Neuronal stem cell (in vitro differentiated cells): ENCODE measurements around the gene WDR59.
"Not testable (repeated sequence)": the region's sequence is repeated elsewhere in the genome, so short reads cannot be mapped to it uniquely, and the experiment has no call there.

ENCODE experiments used
- DNase-seq: peaks from one replicate; pipeline ENCODE4 v3.0.0-alpha.2; 2013; ENCODE audit warnings: low spot score
- H2AFZ ChIP-seq: one replicate; pipeline ENCODE4 v1.6.1; 2013; ENCODE audit warnings: mild to moderate bottlenecking, low read length, inconsistent platforms
- H2AK5ac ChIP-seq: 2 replicates; pipeline ENCODE4 v1.6.1; 2013; ENCODE audit warnings: low read depth, mild to moderate bottlenecking, inconsistent platforms, low read length, moderate library complexity, mixed read lengths
- H2BK120ac ChIP-seq: 2 replicates; pipeline ENCODE4 v1.6.1; 2013; ENCODE audit warnings: low read depth, mild to moderate bottlenecking, inconsistent platforms, low read length, moderate library complexity, mixed read lengths
- H2BK12ac ChIP-seq: one replicate; pipeline ENCODE4 v1.6.1; 2013; ENCODE audit warnings: low read length, inconsistent platforms
- H2BK15ac ChIP-seq: 2 replicates; pipeline ENCODE4 v1.6.1; 2013; ENCODE audit warnings: mild to moderate bottlenecking, low read length, inconsistent platforms, mixed read lengths
- H2BK5ac ChIP-seq: one replicate; pipeline ENCODE4 v1.6.1; 2013; ENCODE audit warnings: inconsistent platforms, mild to moderate bottlenecking, low read length, moderate library complexity
- H3K14ac ChIP-seq: one replicate; pipeline ENCODE4 v1.6.1; 2013; ENCODE audit warnings: low read length, inconsistent platforms
- H3K18ac ChIP-seq: 2 replicates; pipeline ENCODE4 v1.6.1; 2013; ENCODE audit warnings: low read length, inconsistent platforms
- H3K23ac ChIP-seq: 2 replicates; pipeline ENCODE4 v1.6.1; 2013; ENCODE audit warnings: low read depth, mild to moderate bottlenecking, mixed read lengths, low read length, inconsistent platforms; ENCODE audit not compliant: poor library complexity
- H3K27ac ChIP-seq: replicated peaks from 3 replicates; pipeline ENCODE4 v1.5.1; 2013; ENCODE audit warnings: low read length, inconsistent platforms
- H3K27me3 ChIP-seq, 3 experiments: 2 replicates each; pipeline ENCODE4 v1.6.1; 2013; ENCODE audit warnings: low read length in 3 of 3, mild to moderate bottlenecking in 2 of 3, inconsistent platforms in 1 of 3, low read depth in 1 of 3, mixed read lengths in 1 of 3, moderate library complexity in 1 of 3; ENCODE audit not compliant: control insufficient read depth in 3 of 3, insufficient read depth in 3 of 3
- H3K36me3 ChIP-seq, 2 donors: replicated peaks in 1 of 2; 2 replicates each; pipeline ENCODE4 v1.6.1; 2013; ENCODE audit warnings: low read length in 2 of 2; ENCODE audit not compliant: control insufficient read depth in 2 of 2, insufficient read depth in 2 of 2
- H3K4ac ChIP-seq: 2 replicates; pipeline ENCODE4 v1.6.1; 2013; ENCODE audit warnings: inconsistent platforms, mild to moderate bottlenecking, low read length, moderate library complexity
- H3K4me1 ChIP-seq, 2 donors: 1 replicate in 1 of 2; 2 replicates in 1 of 2; pipeline ENCODE4 v1.6.1; 2013; ENCODE audit warnings: low read length in 2 of 2, low read depth in 1 of 2; ENCODE audit not compliant: control insufficient read depth in 2 of 2, insufficient read depth in 1 of 2
- H3K4me2 ChIP-seq: one replicate; pipeline ENCODE4 v1.6.1; 2013; ENCODE audit warnings: mild to moderate bottlenecking, low read length, inconsistent platforms; ENCODE audit not compliant: insufficient read depth, poor library complexity, severe bottlenecking
- H3K4me3 ChIP-seq, 2 donors: 2 replicates each; pipeline ENCODE4 v1.5.1; 2013; ENCODE audit warnings: low read length in 2 of 2, mild to moderate bottlenecking in 2 of 2, inconsistent platforms in 1 of 2, moderate library complexity in 1 of 2
- H3K79me1 ChIP-seq: one replicate; pipeline ENCODE4 v1.6.1; 2013; ENCODE audit warnings: low read depth, mild to moderate bottlenecking, inconsistent platforms, low read length, moderate library complexity
- H3K9ac ChIP-seq: one replicate; pipeline ENCODE4 v1.6.1; 2013; ENCODE audit warnings: mild to moderate bottlenecking, low read depth, low read length, inconsistent platforms; ENCODE audit not compliant: poor library complexity
- H3K9me3 ChIP-seq, 2 donors: replicated peaks in 1 of 2; 2 replicates each; pipeline versions ENCODE3 to v1.6.1; 2013; ENCODE audit warnings: low read length in 2 of 2, mild to moderate bottlenecking in 2 of 2, inconsistent platforms in 1 of 2, low read depth in 1 of 2, mixed read lengths in 1 of 2, moderate library complexity in 1 of 2; ENCODE audit not compliant: control insufficient read depth in 2 of 2, insufficient read depth in 1 of 2
- H4K8ac ChIP-seq: one replicate; pipeline ENCODE4 v1.6.1; 2013; ENCODE audit warnings: low read depth, mild to moderate bottlenecking, inconsistent platforms, low read length, moderate library complexity
- H4K91ac ChIP-seq: one replicate; pipeline ENCODE4 v1.6.1; 2013; ENCODE audit warnings: low read length, low read depth, mild to moderate bottlenecking, inconsistent platforms; ENCODE audit not compliant: poor library complexity
- WGBS, 2 donors: extraction: QIAGEN DNeasy Blood & Tissue Kit; methylation state at CpG; one replicate each; pipeline ENCODE4 v1.1.7; 2013; ENCODE audit warnings: missing lambda C conversion rate in 2 of 2, mixed read lengths in 1 of 2; ENCODE audit not compliant: insufficient read length in 2 of 2, insufficient replicate concordance in 1 of 2; ENCODE audit errors: extremely low coverage in 2 of 2; 5-methylcytosine and 5-hydroxymethylcytosine counted together

The WDR59 gene

DNA sequence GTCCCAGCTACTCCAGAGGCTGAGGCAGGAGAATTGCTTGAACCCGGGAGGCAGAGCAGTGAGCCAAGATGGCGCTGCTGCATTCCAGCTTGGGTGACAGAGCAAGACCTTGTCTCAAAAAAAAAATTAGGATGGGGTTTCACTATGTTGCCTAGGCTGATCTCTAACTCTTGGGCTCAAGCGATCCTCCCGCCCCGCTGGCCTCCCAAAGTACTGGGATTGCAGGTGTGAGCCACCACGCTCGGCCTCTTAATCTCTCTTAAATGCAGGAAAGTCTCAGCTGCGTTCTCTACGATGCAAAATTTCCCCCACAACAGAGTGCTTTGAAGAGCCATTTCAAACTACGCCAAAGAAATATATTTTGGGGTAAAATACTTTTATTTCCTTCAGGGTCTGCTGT is 5.9 kb upstream of the WDR59 start:
- Histone ChIP-seq H2BK120ac (no peak overlapping the region), H3K4ac (no peak overlapping the region), H3K23ac (no peak overlapping the region), H2BK12ac (no peak overlapping the region), H3K27ac (no peak overlapping the region), H3K4me3 (no peak overlapping the region), H3K79me1 (no peaks in the 10 kb centered on the region), H2BK5ac (no peak overlapping the region), H3K4me2 (no peak overlapping the region), H3K4me1 (peaks cover 0 to 4% of the 10 kb centered on the region in 2 donors), H4K91ac (no peak overlapping the region), H2AK5ac (no peak overlapping the region), H3K36me3 (no peaks in the 10 kb centered on the region), H3K27me3 (no peaks in the 10 kb centered on the region), H2BK15ac (no peak overlapping the region), H3K14ac (no peak overlapping the region), H2AFZ (peak overlapping the region; percentile 91), H3K18ac (no peak overlapping the region), H4K8ac (no peak overlapping the region), H3K9me3 (no peaks in the 10 kb centered on the region), H3K9ac (no peak overlapping the region)
- WGBS, 2 donors: no CpG with 5 or more reads among the region's 10 CpGs
- DNase-seq: no peak

GRCh38 chr16:74989864-74990263 is 4.9 kb upstream of the WDR59 start:
- not testable (repeated sequence) for H3K4ac ChIP-seq, H2BK15ac ChIP-seq, H2BK5ac ChIP-seq, H3K18ac ChIP-seq, H3K23ac ChIP-seq, H3K36me3 ChIP-seq, H3K4me3 ChIP-seq, H3K4me1 ChIP-seq, H3K79me1 ChIP-seq, H3K27me3 ChIP-seq, H3K27ac ChIP-seq, H2BK120ac ChIP-seq, H3K4me2 ChIP-seq, H2AK5ac ChIP-seq, H4K8ac ChIP-seq, H3K14ac ChIP-seq, H4K91ac ChIP-seq, H3K9me3 ChIP-seq, H2BK12ac ChIP-seq, DNase-seq, H2AFZ ChIP-seq, H3K9ac ChIP-seq
- whole genome bisulfite sequencing, 2 donors: no CpG with 5 or more reads among the region's 3 CpGs

DNA sequence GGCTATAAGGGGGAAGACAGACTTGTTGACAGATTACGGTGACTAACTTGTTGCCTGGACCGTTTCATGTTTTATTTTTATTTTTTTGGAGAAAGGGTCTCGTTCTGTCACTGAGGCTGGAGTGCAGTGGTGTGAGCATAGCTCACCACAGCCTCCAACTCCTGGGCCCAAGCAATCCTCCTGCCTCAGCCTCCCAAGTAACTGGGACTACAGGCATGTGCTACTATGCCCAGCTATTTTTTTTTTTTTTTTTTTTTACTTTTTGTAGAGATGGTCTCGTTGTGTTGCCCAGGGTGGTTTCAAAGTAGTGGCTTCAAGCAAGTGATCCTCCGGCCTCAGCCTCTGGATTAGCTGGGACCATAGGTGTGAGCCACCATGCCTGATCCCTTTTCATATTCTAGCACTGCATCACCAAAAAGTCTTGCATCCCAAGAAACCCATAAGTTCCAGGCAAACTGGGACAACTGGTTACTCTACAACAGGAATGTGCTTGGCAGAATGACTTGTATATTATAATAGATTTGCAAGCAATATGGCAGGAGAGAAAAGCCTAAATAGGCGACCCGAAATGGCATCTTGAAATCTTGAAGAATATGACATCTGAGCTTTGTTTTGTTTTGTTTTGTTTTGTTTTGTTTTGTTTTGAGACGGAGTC is 2.2 kb upstream of the WDR59 start:
- Histone ChIP-seq H3K9me3 (no peaks in the 10 kb centered on the region), H2AFZ (no peak overlapping the region), H2BK15ac (no peak overlapping the region), H2BK5ac (no peak overlapping the region), H3K4me2 (no peak overlapping the region), H3K4me1 (peaks cover 1 to 6% of the 10 kb centered on the region in 2 donors), H4K91ac (no peak overlapping the region), H3K4me3 (no peak overlapping the region), H3K18ac (no peak overlapping the region), H4K8ac (no peak overlapping the region), H3K23ac (no peak overlapping the region), H2AK5ac (no peak overlapping the region), H2BK12ac (no peak overlapping the region), H3K79me1 (peaks cover 4% of the 10 kb centered on the region), H3K27ac (no peak overlapping the region), H3K27me3 (no peaks in the 10 kb centered on the region), H3K9ac (no peak overlapping the region), H3K36me3 (no peaks in the 10 kb centered on the region), H3K4ac (no peak overlapping the region), H3K14ac (no peak overlapping the region), H2BK120ac (no peak overlapping the region)
- no CpG with 5 or more reads among the region's 8 CpGs for WGBS, 2 donors
- no peak for DNase-seq

DNA sequence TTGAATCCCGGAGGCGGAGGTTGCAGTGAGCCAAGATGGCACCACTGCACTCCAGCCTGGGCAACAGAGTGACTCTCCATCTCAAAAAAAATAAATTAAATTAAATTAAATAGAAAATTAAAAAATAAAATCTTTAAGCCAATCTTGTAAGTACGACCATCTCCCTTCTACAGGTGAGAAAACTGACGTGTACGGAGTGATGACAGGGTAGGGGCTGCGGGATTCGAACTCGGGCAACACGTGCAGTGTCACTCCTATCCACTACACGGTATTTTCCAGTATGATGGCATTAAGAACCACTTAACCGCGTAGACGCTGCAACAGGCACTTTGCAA is 762 bp downstream of the WDR59 start:
- H3K4ac ChIP-seq: no peak overlapping the region
- H3K4me2 ChIP-seq: peak overlapping the region; percentile 59
- peak overlapping the region; percentile 93 to 97 for H3K4me3 ChIP-seq
- no peaks in the 10 kb centered on the region for H3K27me3 ChIP-seq
- peaks cover 4% of the 10 kb centered on the region for H3K79me1 ChIP-seq
- no peak for DNase-seq
- H2BK12ac ChIP-seq: no peak overlapping the region
- no peak overlapping the region for H4K91ac ChIP-seq
- no peak overlapping the region for H3K27ac ChIP-seq
- H2BK5ac ChIP-seq: peak overlapping the region; percentile 21
- no peak overlapping the region for H2AK5ac ChIP-seq
- no CpG with 5 or more reads among the region's 13 CpGs for WGBS, 2 donors
- peaks cover 1 to 2% of the 10 kb centered on the region in 2 donors for H3K4me1 ChIP-seq
- no peaks in the 10 kb centered on the region for H3K36me3 ChIP-seq
- peak overlapping the region; percentile 70 for H3K23ac ChIP-seq
- no peak overlapping the region for H2BK120ac ChIP-seq
- no peak overlapping the region for H4K8ac ChIP-seq
- H3K9me3 ChIP-seq: no peaks in the 10 kb centered on the region
- no peak overlapping the region for H2BK15ac ChIP-seq
- H3K14ac ChIP-seq: peak overlapping the region; percentile 89
- peak overlapping the region; percentile 98 for H3K18ac ChIP-seq
- H2AFZ ChIP-seq: peak overlapping the region; percentile 94
- peak overlapping the region; percentile 99 for H3K9ac ChIP-seq
